GM23338 (cell line): ENCODE measurements around the gene S1PR2.

Experiments
- EZH2 ChIP-seq: fragments of 200-600 bp; sonication (generic); IDR thresholded peaks from one replicate; pipeline ENCODE4 v1.8.0; 2017; ENCODE audit warnings: antibody characterized with exemption, mild to moderate bottlenecking, low read depth; ENCODE audit not compliant: unreplicated experiment
- EZH2phosphoT487 ChIP-seq: fragments of 200-600 bp; sonication (generic); IDR thresholded peaks from one replicate; pipeline ENCODE4 v1.8.1; 2018; ENCODE audit warnings: antibody characterized with exemption; ENCODE audit not compliant: unreplicated experiment
- JUNB ChIP-seq: IDR thresholded peaks from one replicate; pipeline ENCODE4 v1.6.1; 2016; ENCODE audit warnings: antibody characterized with exemption; ENCODE audit not compliant: unreplicated experiment
- POLR2AphosphoS5 ChIP-seq: IDR thresholded peaks from 2 replicates; pipeline ENCODE4 v1.6.1; 2016; ENCODE audit warnings: antibody characterized with exemption, low read depth
- REST ChIP-seq: IDR thresholded peaks from one replicate; pipeline ENCODE4 v1.6.1; 2018; ENCODE audit warnings: antibody characterized with exemption; ENCODE audit not compliant: unreplicated experiment
- TF ChIP-seq, protein P1 (sequence below), 2 experiments: fragments of 200-600 bp in 1 of 2; sonication (generic) in 1 of 2; conservative IDR thresholded peaks; 2 replicates each; pipeline versions ENCODE4 v1.5.1 to v1.6.1; 2016 to 2017; ENCODE audit warnings: antibody characterized with exemption in 2 of 2, low read depth in 2 of 2, mild to moderate bottlenecking in 2 of 2, moderate library complexity in 1 of 2

DNA sequence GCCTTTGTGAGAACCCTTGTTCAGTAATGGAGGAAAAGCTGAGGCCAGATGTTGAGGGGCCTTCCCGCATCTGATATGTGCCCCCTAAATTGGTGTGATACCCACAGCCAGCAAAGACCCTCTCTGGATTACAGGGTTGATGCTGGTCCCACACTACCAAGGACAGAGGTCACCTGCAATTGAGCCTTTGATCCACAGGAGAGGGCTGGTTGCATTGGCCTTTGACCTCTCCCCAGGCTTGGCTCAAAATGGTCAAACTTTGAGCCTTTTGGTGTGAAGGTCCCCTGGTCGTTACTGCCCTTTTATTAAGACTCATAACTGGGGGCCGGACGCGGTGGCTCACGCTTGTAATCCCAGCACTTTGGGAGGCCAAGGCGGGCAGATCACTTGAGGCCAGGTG, 12.5 kb upstream of the S1PR2 start:
- TF ChIP-seq POLR2AphosphoS5 = no peak
- TF ChIP-seq REST = no peak
- TF ChIP-seq, protein P1, sequence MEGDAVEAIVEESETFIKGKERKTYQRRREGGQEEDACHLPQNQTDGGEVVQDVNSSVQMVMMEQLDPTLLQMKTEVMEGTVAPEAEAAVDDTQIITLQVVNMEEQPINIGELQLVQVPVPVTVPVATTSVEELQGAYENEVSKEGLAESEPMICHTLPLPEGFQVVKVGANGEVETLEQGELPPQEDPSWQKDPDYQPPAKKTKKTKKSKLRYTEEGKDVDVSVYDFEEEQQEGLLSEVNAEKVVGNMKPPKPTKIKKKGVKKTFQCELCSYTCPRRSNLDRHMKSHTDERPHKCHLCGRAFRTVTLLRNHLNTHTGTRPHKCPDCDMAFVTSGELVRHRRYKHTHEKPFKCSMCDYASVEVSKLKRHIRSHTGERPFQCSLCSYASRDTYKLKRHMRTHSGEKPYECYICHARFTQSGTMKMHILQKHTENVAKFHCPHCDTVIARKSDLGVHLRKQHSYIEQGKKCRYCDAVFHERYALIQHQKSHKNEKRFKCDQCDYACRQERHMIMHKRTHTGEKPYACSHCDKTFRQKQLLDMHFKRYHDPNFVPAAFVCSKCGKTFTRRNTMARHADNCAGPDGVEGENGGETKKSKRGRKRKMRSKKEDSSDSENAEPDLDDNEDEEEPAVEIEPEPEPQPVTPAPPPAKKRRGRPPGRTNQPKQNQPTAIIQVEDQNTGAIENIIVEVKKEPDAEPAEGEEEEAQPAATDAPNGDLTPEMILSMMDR (conservative IDR thresholded peaks at IDR 0.05; ENCODE audit: low read depth in 2 of 2) = no peak
- TF ChIP-seq EZH2 = no peak
- TF ChIP-seq EZH2phosphoT487 = no peak
- TF ChIP-seq JUNB = no peak
